SHP77 treated with DMSO at 0.1 percent for 48 hours (cell line): ENCODE results near the gene LRRC2.
A peak's percentile ranks its signal among the peaks of the same experiment; 100 is the strongest.
"Not testable (repeated sequence)": the region's sequence is repeated elsewhere in the genome, so short reads cannot be mapped to it uniquely, and the experiment has no call there.

Source experiments
- DNase-seq: peaks from one replicate; lab custom pipeline; 2025; lab: John Stamatoyannopoulos, UW

The LRRC2 gene

GRCh38 chr3:46497556-46498265 lies 68.4 kb downstream of the LRRC2 start, which contains the start of gene RTP3:
Gene RTP3, plus strand, starts transcription at chr3:46497976. Its CDS starts 87 bp downstream, at chr3:46498063.
- DNase-seq, result no peak

- no peak for DNase-seq
These were observed 69.2 kb downstream of the LRRC2 start for GRCh38 chr3:46496746-46497555.

GRCh38 chr3:46495901-46496456 lies 70.1 kb downstream of the LRRC2 start:
- no peak for DNase-seq

- not testable (repeated sequence) for DNase-seq
These were observed 71.6 kb downstream of the LRRC2 start for GRCh38 chr3:46494491-46494890.

DNA sequence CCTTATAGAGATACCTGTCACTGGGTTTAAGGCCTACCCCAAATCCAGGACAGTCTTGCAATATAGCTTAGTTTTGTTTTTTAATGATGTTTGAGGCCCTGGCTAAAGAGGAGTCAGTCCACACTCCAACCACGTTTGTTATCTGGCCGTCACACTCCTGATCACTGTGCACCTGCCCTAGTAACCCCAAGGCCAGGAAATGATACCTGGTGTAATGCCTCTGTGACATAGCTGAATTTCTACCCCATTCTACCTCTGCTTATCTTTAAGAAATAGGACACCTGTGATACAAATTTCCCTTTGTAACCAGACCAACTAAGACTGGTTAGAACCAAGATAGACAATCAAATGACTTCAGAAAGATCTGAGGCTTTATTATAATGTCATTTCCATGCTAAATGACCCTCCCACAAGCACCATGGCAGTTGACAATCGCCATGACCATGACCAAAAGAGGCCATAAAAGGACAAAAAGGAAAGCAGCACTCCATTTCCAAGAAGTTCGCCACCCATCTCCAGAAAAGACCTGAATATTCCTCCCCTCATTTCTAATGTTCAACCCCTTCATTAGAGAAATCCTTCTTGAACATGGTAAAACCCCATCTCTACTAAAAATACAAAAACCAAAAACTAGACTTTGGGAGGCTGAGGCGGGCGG lies 73.1 kb downstream of the LRRC2 start:
- DNase-seq, result no peak

DNA sequence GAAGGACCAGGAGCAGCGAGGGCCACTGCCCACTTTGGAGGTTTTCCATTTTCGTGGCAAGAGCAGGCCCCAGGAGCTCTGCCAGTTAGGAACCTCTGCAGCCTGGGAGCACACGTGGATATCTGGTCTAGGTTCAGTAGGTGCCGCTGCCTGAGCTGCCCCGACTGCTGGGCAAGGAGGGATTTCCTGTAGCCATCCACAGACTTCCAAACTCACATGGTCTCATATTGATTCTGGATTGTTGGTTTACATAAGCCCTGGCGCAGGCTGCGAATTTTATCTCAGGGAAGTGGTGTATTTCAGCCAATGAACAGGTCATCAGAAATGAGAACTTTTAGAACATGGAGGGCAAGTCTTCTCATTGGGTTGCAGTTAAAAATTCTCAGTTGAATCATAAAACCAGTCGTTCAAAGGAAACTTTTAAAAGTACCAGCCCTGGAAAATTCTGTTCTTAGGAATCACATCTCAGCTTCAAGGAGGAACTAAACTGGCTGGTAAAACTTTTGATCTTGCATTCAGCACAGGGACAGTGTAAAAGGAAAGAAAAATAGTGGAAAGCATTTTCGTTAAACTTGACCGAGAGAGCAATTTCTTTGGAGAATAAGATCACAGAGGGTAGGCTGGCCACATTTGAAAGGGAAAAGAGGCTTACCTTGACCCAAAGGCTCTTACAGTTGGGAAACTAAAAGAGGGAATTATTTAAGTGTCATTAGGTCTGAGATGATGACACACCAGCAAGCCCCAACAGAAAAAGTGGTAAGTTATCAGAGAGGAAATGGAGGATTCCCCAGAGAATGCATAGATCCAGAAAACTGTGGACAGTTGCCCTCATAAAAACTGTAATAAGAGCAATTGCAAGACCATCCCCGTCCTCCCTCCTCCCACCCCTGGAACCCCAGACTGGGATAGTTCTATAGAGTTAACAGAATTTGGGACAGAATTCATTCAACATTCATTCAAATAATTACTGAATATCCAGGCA lies 74.7 kb downstream of the LRRC2 start:
- DNase-seq, result no peak

- no peak for DNase-seq
These were observed 75.6 kb downstream of the LRRC2 start for GRCh38 chr3:46490338-46491084.

DNA sequence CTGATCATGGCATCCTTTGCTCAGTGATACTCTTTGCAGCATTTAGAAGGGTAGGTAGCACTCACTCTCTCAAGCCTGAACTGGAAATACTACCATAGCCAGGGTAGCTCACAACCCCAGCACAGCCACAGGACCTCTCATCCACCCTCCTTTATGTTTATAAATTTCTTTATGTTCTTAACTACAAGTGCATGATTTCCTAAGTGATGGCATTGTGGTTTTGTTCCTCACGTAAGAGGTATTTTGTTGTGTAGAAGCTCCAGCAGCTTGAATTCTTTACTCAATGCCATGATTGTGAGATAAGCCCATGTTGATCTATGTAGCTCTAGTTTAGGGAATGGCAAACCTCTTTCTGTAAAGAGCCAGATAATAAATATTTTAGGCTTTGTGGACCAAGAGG lies 76.2 kb downstream of the LRRC2 start:
- DNase-seq, result no peak

- DNase-seq, result no peak
These were observed 76.7 kb downstream of the LRRC2 start for GRCh38 chr3:46489381-46489780.

DNA sequence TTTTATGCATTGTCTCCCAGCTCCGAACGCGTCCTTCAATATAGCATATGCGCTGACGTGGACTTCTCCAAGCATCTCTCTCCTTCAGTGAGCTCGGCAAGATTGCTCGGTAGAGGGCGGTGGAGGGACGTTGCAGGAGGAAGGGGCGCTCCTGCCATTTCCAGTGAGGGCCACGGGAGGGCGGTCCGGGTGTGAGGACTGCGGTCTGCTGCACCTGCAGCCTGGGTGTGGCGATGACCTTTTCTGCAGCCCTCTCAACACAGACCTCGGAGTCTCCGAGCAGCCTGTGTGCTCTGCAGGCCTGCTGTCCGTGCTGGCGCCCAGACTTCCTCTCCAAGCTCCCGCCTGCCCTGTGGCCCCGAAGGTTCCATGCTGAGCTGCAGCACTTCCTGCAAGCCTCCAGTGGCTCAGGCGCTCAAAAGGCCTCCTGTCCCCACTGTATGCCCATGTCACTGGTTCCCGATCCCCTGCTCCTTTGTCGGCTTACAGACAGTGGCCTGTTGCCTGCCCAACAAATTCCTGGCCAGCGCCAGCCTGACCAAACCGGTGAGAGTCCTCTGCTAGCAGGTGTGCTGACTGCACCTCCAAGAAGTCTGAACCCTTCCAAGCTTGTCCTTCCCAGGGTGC lies 77.3 kb downstream of the LRRC2 start:
- DNase-seq, result peak; percentile 71

GRCh38 chr3:46485779-46486175 lies 80.3 kb downstream of the LRRC2 start:
- no peak for DNase-seq

GRCh38 chr3:46484911-46485778 lies 81.0 kb downstream of the LRRC2 start:
- peak; percentile 28 for DNase-seq

- no peak for DNase-seq
These were observed 81.7 kb downstream of the LRRC2 start for GRCh38 chr3:46484388-46484787.

- DNase-seq, result no peak
These were observed 82.3 kb downstream of the LRRC2 start for GRCh38 chr3:46483825-46484224.

DNA sequence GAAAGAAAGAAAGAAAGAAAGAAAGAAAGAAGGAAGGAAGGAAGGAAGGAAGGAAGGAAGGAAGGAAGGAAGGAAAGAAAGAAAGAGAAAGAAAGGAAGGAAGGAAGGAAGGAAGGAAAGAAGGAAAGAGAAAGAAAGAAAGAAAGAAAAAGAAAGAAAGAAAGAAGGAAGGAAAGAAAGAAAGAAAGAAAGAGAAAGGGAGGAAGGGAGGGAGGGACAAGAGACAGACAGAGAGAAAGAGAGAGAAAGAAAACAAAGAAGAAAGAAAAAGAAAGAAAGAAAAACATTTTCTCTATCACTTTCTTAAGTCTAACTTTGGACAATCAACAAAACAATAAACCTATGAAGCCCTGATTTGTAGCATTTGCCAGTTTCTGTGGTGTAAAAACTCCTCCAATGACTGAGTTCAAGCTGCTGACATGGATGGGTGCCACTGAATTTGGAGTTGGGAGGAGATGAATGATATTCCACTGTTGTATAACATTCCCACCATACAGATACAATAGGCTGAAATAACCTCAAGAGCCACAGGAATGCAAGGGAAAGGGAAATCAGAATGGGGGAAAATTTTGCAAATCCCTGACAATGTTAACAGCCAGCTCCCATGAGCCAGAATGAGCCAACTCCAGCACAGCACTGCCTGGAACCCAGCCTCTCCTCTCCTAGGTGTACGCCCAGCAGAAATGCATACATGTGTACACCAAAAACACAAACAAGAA lies 83.3 kb downstream of the LRRC2 start:
- DNase-seq, result no peak

DNA sequence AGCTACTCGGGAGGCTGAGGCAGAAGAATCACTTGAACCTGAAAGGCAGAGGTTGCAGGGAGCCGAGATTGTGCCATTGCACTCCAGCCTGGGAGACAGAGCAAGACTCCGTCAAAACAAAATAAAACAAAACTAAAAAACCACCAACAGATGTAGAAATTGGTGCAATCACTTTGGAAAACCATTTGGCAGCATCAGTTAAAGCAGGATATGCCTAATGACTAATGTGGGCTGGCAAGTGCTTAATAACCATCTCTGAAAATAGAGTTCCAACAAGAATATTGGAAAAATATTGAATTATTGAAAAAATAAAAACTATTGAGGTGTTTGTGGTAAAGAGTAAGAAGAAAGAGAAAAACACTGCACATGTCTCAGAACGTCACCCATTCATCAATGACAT lies 84.5 kb downstream of the LRRC2 start:
- no peak for DNase-seq

- no peak for DNase-seq
These were observed 85.5 kb downstream of the LRRC2 start for GRCh38 chr3:46480491-46481195.

- no peak for DNase-seq
These were observed 86.4 kb downstream of the LRRC2 start for GRCh38 chr3:46479696-46480095.
